ENCODE results near the gene AWAT2.
"Not testable (repeated sequence)": the region's sequence is repeated elsewhere in the genome, so short reads cannot be mapped to it uniquely, and the experiment has no call there.

AWAT2 gene

DNA sequence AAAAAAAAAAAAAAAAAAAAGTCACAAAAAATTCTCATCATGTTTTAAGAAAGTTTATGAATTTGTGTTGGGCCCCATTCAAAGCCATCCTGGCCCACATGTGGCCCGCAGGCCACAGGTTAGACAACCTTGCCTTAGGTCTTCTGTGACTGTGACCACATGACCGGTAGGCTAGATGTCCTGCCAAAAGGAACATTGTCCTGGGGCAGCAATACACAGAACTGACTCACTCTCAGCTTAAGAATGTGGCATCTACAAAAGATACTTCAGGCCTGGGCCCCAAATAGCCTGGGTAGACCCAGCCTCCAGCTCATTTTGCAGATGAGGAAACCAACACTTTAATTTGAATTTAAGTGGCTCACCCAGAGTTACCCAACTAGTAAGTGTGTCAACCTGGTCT, 10.0 kb downstream of the AWAT2 start:
- DNase-seq: no peak

DNA sequence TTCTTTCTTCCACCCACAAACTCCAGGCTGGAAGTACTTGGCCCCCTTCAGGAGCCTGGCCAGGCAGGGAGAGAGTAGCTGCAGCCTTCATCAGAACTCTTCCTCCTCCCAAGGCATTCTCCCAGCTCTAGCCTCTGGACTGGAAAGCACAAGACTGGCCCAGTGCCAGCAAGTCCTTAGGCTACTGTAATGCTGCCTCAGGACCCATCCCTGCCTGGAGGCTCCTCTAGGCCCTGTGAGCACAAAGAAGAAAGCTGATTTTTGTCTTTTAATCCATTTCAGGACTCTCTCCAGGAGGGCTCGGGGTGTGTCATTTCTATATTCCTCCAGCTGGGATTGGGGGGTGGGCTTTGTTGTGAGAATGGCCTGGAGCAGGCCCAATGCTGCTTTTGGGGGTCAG, 10.8 kb downstream of the AWAT2 start:
- no peak for DNase-seq

GRCh38 chrX:70038515-70038914, 11.2 kb downstream of the AWAT2 start:
- DNase-seq: no peak

DNA sequence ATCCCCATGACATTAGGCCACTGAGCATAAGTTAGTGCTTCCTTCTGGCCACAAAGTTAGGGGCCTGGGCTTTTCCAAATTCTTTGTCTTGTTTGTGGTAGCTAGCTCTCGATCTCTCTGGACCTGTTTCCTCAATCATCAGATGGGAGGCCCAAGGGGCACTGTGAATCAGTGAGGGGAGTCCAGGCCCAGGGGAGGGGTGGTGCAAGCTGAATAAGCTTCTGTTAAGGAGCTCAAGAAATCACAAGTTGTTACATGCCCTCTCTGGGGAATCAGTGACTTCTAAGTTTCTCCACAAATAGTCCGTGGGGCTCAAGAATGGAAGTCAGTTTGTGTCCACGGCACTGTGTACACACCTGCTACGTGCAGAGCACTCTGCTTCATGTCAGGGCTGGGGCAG, 15.1 kb downstream of the AWAT2 start:
- DNase-seq: no peak

DNA sequence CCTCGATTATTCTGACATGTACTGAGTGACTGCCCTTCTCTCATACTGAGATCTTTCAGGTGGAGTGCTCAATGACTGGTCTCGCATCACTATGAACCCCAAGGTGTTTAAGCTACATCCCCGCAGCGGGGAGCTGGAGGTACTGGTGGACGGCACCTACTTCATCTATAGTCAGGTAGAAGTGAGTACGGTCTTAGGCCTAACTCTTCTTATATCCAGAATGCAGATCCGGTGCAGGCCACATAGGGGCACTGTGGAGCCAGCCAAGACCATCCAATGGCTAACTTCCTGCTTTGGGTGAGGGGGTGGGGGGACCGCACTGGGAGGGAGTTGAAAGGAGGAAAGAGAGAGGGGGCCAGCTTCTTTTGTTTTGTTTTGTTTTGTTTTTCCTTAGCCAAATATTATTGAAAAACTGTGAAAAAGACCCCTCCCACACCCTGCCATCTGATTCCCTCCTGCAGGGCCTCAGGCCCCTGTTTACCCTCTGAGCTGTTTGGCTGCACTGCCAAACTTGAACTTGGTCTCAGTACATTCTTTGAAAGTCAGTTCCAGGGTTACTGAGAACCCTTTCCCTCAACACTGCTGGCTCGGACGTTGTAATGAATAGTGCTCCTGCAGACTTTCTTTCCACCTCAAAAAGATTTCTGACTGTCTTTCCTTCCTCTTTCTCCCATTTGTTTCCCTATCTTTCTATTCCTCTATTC, 16.2 kb downstream of the AWAT2 start:
- DNase-seq: peak in 2 of 3 experiments; percentile 10 to 19

GRCh38 chrX:70032792-70033191, 16.9 kb downstream of the AWAT2 start:
- no peak for DNase-seq

GRCh38 chrX:70030301-70030767, 19.4 kb downstream of the AWAT2 start:
- DNase-seq: peak in 2 of 3 experiments; percentile 13 to 63

- DNase-seq: no peak
Measured at GRCh38 chrX:70029863-70030262, 19.9 kb downstream of the AWAT2 start.

- DNase-seq: no peak
Measured at GRCh38 chrX:70026851-70027200, 22.9 kb downstream of the AWAT2 start.

GRCh38 chrX:70026112-70026850, 23.5 kb downstream of the AWAT2 start:
- DNase-seq: no peak

DNA sequence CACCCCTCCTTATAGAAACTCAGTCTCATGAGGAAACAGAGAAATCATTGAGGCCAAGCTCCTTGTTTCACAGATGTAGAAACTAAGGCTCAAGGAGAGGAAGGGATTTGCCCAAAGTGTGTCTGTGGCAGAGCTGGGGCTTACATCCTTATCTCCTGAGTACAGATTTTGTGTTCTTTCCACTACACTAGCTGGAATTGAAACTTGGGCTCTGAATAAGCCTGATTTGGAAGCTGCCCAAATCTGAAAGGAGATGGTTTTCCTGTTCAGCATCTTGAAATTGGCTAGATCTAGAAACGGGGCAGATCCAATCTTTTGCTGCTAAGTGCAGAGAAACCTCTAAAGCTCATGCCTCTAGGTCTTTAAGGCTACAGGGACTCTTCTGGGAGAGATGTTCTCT, 24.3 kb downstream of the AWAT2 start:
- no peak for DNase-seq

DNA sequence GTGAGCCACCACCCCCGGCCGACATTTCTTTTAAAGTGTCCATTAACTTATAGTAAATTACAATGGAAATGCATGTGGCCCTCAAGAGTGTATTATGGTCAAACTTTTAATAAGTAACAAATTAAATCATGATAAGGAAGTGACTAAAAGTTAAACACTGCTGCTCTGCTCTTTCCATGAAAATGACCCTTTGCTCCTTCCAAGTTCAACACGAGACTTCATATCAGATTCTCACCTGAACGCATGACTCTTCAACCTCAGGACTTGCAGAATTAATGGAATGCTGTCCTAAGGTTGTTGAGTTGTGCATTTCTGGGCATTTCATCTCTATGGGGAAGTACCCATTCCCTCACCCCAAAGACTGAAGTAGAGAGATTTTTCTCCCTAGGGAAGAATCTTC, 27.1 kb downstream of the AWAT2 start:
- no peak for DNase-seq

DNA sequence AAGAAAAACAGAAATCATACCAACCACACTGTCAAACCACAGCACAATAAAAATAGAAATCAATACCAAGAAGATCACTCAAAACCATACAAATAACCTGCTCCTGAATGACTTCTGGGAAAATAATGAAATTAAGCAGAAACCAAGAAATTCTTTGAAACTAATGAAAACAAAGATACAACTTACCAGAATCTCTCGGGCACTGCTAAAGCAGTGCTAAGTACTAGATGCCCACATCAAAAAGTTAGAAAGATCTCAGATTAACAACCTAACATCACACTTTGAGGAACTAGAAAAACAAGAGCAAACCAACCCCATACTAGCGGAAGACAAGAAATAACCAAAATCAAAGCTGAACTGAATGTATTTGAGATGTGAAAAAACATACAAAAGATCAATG, 33.2 kb downstream of the AWAT2 start:
- DNase-seq: no peak

- no peak for DNase-seq
Measured at GRCh38 chrX:70013466-70014381, 36.0 kb downstream of the AWAT2 start.

DNA sequence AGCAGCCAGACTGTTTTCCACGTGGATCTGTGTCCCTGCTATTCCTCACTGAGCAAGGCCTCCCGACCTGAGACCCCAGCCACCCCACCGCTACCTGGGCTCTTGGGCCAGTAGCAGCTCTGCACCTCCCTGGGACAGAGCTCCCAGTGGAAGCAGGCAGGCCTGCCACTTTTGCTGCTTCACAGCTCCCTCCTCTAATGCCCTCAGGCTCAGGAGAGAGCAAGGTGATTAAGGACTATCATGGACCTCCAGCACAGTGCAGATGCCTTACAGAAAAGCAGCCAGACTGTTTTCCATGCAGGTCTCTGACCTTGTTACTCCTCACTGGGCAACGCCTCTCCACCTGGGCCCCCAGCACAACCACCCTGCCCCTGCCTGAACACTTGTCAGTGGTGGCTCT, 37.0 kb downstream of the AWAT2 start:
- no peak for DNase-seq

GRCh38 chrX:70009970-70010369, 39.8 kb downstream of the AWAT2 start:
- no peak for DNase-seq

GRCh38 chrX:70009049-70009448, 40.7 kb downstream of the AWAT2 start:
- DNase-seq: no peak

DNA sequence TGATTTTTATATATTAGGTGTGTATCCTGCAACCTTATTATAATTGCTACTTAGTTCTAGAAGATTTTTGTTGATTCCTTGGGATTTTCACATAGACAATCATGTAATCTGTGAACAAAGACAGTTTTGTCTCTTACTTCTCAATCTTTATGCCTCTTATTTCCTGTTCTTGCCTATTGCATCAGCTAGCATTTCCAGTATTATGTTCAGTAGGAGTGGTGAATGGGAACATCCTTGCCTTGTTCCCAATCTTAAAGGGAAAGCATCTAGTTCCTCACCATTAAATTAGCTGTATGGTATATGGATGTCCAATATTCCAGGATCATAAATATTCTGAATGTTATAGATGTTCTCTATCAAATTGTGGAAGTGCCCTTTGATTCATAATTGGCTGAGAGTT, 41.8 kb downstream of the AWAT2 start:
- no peak for DNase-seq

- DNase-seq: no peak
Measured at GRCh38 chrX:70001708-70002341, 47.9 kb downstream of the AWAT2 start.

DNA sequence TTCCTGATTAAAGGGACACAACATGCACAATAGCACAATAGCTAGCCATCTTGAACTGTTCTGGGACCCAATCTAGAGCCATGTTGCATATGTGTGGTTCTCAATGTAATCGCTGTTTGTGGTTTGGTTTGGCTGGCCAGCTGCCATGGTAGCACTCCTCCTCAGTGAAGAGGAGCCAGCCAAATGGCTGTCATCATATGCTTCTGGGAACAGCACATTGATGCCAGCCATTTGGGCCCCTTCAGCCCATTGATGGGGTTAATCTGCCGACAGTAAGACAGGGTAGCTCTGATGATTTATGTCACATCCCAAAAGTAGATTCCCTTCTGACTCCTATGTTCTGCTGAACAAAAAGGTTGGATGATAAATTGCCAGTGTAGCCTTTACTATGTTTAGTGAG, 48.5 kb downstream of the AWAT2 start:
- no peak for DNase-seq

GRCh38 chrX:69998299-69998698, 51.4 kb downstream of the AWAT2 start:
- DNase-seq: not testable (repeated sequence)

- DNase-seq: no peak
Measured at GRCh38 chrX:69996113-69996468, 53.6 kb downstream of the AWAT2 start.

Data from NCI-H1417 (cell line).